Activated CD8-positive, alpha-beta memory T cell treated with anti-CD3 and anti-CD28 coated beads, Interleukin-2, amount 10 ng/mL, durations not matched to agents 7 days and 5 days (primary cell): ENCODE data around the gene FARS2. TPM values are rescaled to one million over a fixed set of nuclear protein-coding genes. Genes with fewer than 3 reads are reported as not detected.

Experiments used
- ATAC-seq: fragments of 150-1000 bp; cut with Tn5 transposase; one replicate; pipeline ENCODE4 v1.10.0; 2021; ENCODE audit warnings: moderate library complexity
- CTCF ChIA-PET: fragments of 350-600 bp; sonication (Branson Sonifier 250); formaldehyde crosslinking; loops from one replicate; lab custom pipeline; 2021; ENCODE audit warnings: antibody characterized with exemption; lab: Charles Lee
- DNase-seq: peaks from one replicate; pipeline ENCODE4 v3.0.0-alpha.2; 2020
- H3K27ac Mint-ChIP-seq: one replicate; pipeline ENCODE4 v1.8.0; 2021; ENCODE audit warnings: mild to moderate bottlenecking, mixed read lengths
- H3K27me3 Mint-ChIP-seq: one replicate; pipeline ENCODE4 v1.8.0; 2021; ENCODE audit warnings: mixed read lengths
- H3K36me3 Mint-ChIP-seq: one replicate; pipeline ENCODE4 v1.8.0; 2021; ENCODE audit warnings: mild to moderate bottlenecking, mixed read lengths
- H3K4me1 Mint-ChIP-seq: one replicate; pipeline ENCODE4 v1.8.0; 2021; ENCODE audit warnings: mixed read lengths
- H3K4me3 Mint-ChIP-seq: one replicate; pipeline ENCODE4 v1.8.0; 2021; ENCODE audit warnings: mild to moderate bottlenecking, moderate library complexity, mixed read lengths
- H3K9me3 Mint-ChIP-seq: one replicate; pipeline ENCODE4 v1.8.0; 2022; ENCODE audit warnings: low read depth, mixed read lengths
- total RNA-seq, 2 experiments: library from RNA; stranded (reverse); gene quantifications; one replicate each; pipeline ENCODE4 v1.2.3, GENCODE V29; 2021

Gene FARS2
- total RNA-seq: 10 to 100 TPM; 23.2 to 28.3 TPM

GRCh38 chr6:5260661-5261544, at the start of gene FARS2, which contains the start of gene LYRM4:
TSS of gene FARS2 (plus strand) at chr6:5261513.
TSS of gene LYRM4 (minus strand) at chr6:5260950. CDS start at chr6:5260733, 217 bp downstream.
- peaks cover 18% of the 10 kb centered on the region for H3K36me3 Mint-ChIP-seq
- peak within 1 kb of the TSS; percentile 100 for H3K27ac Mint-ChIP-seq
- H3K9me3 Mint-ChIP-seq: no peaks in the 10 kb centered on the region
- no peaks in the 10 kb centered on the region for H3K27me3 Mint-ChIP-seq
- ATAC-seq: peak; percentile 90
- DNase-seq: peak; percentile 91
- peaks cover 56% of the 10 kb centered on the region for H3K4me1 Mint-ChIP-seq
- CTCF ChIA-PET: interaction anchor here (0.7 to 3.0 kb wide), 8 partner anchors 10 to 117 kb away, joined by 3 to 12 read pairs (median 4); no protein-coding TSS in a partner anchor
- H3K4me3 Mint-ChIP-seq: peak within 1 kb of the TSS; percentile 92

- ATAC-seq (no peak), DNase-seq (no peak)
- no peaks in the 10 kb centered on the region for H3K36me3 Mint-ChIP-seq
- no peaks in the 10 kb centered on the region for H3K27me3 Mint-ChIP-seq
- no peak overlapping the region for H3K4me3 Mint-ChIP-seq
- H3K27ac Mint-ChIP-seq: no peak overlapping the region
- no peaks in the 10 kb centered on the region for H3K9me3 Mint-ChIP-seq
- CTCF ChIA-PET: interaction anchor here (1.2 to 3.8 kb wide), 3 partner anchors 11 to 90 kb away, joined by 3 to 18 read pairs (median 8); no protein-coding TSS in a partner anchor
- H3K4me1 Mint-ChIP-seq: peaks cover 9% of the 10 kb centered on the region
These were observed 47.5 kb upstream of the FARS2 start for GRCh38 chr6:5213836-5214235.

DNA sequence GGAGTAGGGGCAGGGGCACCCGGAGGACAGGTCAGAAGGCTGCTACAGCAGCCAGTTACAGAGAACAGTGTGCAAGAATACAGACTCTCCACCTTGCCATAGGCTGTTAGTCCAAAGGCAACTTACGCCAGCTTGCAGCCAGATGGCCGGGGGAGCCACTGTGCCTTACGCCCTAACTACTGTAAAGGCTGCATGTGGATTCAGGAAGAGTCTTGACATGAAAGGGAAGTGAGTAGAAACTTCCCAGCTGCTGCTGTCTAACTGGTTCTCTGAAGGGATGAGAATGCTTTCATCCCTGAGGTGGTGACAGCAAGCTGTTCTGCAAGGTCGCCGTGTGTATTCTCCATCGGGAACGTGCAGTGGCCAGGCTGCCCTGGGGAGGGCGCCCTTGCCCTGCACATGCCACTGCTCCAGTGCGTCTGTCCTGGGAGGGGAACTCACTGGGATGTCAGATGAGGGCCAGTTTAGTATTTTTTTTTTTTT, 46.7 kb upstream of the FARS2 start:
- Mint-ChIP-seq H3K36me3 (no peaks in the 10 kb centered on the region), H3K4me1 (peaks cover 9% of the 10 kb centered on the region)
- ATAC-seq: peak; percentile 45

GRCh38 chr6:5215159-5215558, 46.2 kb upstream of the FARS2 start:
- CTCF ChIA-PET: interaction anchor here (1.2 to 3.8 kb wide), 5 partner anchors 10 to 165 kb away, joined by 3 to 18 read pairs (median 8); no protein-coding TSS in a partner anchor
- DNase-seq: no peak
- ATAC-seq: no peak
- Mint-ChIP-seq H3K27me3 (no peaks in the 10 kb centered on the region), H3K9me3 (no peaks in the 10 kb centered on the region), H3K4me3 (no peak overlapping the region), H3K36me3 (no peaks in the 10 kb centered on the region), H3K27ac (peak overlapping the region; percentile 21), H3K4me1 (peaks cover 9% of the 10 kb centered on the region)

More for the DNA sequence above, 46.7 kb upstream of the FARS2 start:
- H3K4me3 Mint-ChIP-seq: no peak overlapping the region
- no peak overlapping the region for H3K27ac Mint-ChIP-seq
- DNase-seq: peak; percentile 50
- no peaks in the 10 kb centered on the region for H3K27me3 Mint-ChIP-seq
- CTCF ChIA-PET: interaction anchor here (0.6 to 3.8 kb wide), 6 partner anchors 9 to 165 kb away, joined by 3 to 18 read pairs (median 6); no protein-coding TSS in a partner anchor
- H3K9me3 Mint-ChIP-seq: no peaks in the 10 kb centered on the region

- no peak overlapping the region for H3K4me3 Mint-ChIP-seq
- H3K27ac Mint-ChIP-seq: no peak overlapping the region
- no peaks in the 10 kb centered on the region for H3K27me3 Mint-ChIP-seq
- DNase-seq (no peak), ATAC-seq (no peak)
- CTCF ChIA-PET: interaction anchor here (2.4 to 3.8 kb wide), 3 partner anchors 72 to 164 kb away, joined by 8 to 18 read pairs (median 13); no protein-coding TSS in a partner anchor
- H3K9me3 Mint-ChIP-seq: no peaks in the 10 kb centered on the region
- H3K4me1 Mint-ChIP-seq: peaks cover 9% of the 10 kb centered on the region
- no peaks in the 10 kb centered on the region for H3K36me3 Mint-ChIP-seq
These were observed 45.5 kb upstream of the FARS2 start for GRCh38 chr6:5215799-5216198.

- DNase-seq: no peak
- Mint-ChIP-seq H3K27me3 (no peaks in the 10 kb centered on the region), H3K36me3 (no peaks in the 10 kb centered on the region), H3K4me3 (no peak overlapping the region), H3K27ac (no peak overlapping the region), H3K4me1 (peaks cover 2% of the 10 kb centered on the region), H3K9me3 (no peaks in the 10 kb centered on the region)
- CTCF ChIA-PET: interaction anchor here (0.6 to 2.5 kb wide), 2 partner anchors 73 to 85 kb away, joined by 3 to 9 read pairs; no protein-coding TSS in a partner anchor
- ATAC-seq: no peak
These were observed 44.0 kb upstream of the FARS2 start for GRCh38 chr6:5217356-5217755.

GRCh38 chr6:5219011-5219691, 42.2 kb upstream of the FARS2 start:
- H3K27ac Mint-ChIP-seq: no peak overlapping the region
- DNase-seq: no peak
- CTCF ChIA-PET: interaction anchor here (0.7 to 2.5 kb wide), 3 partner anchors 76 to 92 kb away, joined by 3 to 9 read pairs (median 8); no protein-coding TSS in a partner anchor
- no peaks in the 10 kb centered on the region for H3K9me3 Mint-ChIP-seq
- H3K27me3 Mint-ChIP-seq: no peaks in the 10 kb centered on the region
- no peaks in the 10 kb centered on the region for H3K4me1 Mint-ChIP-seq
- no peak for ATAC-seq
- H3K4me3 Mint-ChIP-seq: no peak overlapping the region
- H3K36me3 Mint-ChIP-seq: no peaks in the 10 kb centered on the region

GRCh38 chr6:5220443-5220842, 40.9 kb upstream of the FARS2 start:
- CTCF ChIA-PET: interaction anchor here (1.1 to 2.5 kb wide), 4 partner anchors 13 to 83 kb away, joined by 3 to 8 read pairs (median 4); no protein-coding TSS in a partner anchor
- Mint-ChIP-seq H3K4me3 (no peak overlapping the region), H3K27ac (no peak overlapping the region), H3K36me3 (no peaks in the 10 kb centered on the region), H3K9me3 (no peaks in the 10 kb centered on the region), H3K4me1 (no peaks in the 10 kb centered on the region), H3K27me3 (no peaks in the 10 kb centered on the region)
- no peak for DNase-seq
- no peak for ATAC-seq

GRCh38 chr6:5223309-5223708, 38.0 kb upstream of the FARS2 start:
- no peak overlapping the region for H3K27ac Mint-ChIP-seq
- CTCF ChIA-PET: interaction anchor here (1.0 kb wide), 1 partner anchor 11 kb away, joined by 3 read pairs; no protein-coding TSS in a partner anchor
- H3K36me3 Mint-ChIP-seq: peaks cover 4% of the 10 kb centered on the region
- no peaks in the 10 kb centered on the region for H3K9me3 Mint-ChIP-seq
- no peak overlapping the region for H3K4me3 Mint-ChIP-seq
- H3K4me1 Mint-ChIP-seq: no peaks in the 10 kb centered on the region
- H3K27me3 Mint-ChIP-seq: no peaks in the 10 kb centered on the region
- DNase-seq: no peak
- ATAC-seq: no peak

GRCh38 chr6:5229356-5229755, 32.0 kb upstream of the FARS2 start:
- Mint-ChIP-seq H3K36me3 (peaks cover 4% of the 10 kb centered on the region), H3K4me1 (peaks cover 17% of the 10 kb centered on the region), H3K27ac (no peak overlapping the region), H3K4me3 (no peak overlapping the region), H3K9me3 (no peaks in the 10 kb centered on the region), H3K27me3 (no peaks in the 10 kb centered on the region)
- CTCF ChIA-PET: interaction anchor here (2.7 kb wide), 1 partner anchor 86 kb away, joined by 9 read pairs; no protein-coding TSS in a partner anchor
- ATAC-seq (no peak), DNase-seq (no peak)

- no peaks in the 10 kb centered on the region for H3K9me3 Mint-ChIP-seq
- no peak overlapping the region for H3K27ac Mint-ChIP-seq
- CTCF ChIA-PET: interaction anchor here (0.9 to 2.7 kb wide), 3 partner anchors 18 to 86 kb away, joined by 3 to 9 read pairs (median 4); no protein-coding TSS in a partner anchor
- no peaks in the 10 kb centered on the region for H3K27me3 Mint-ChIP-seq
- H3K36me3 Mint-ChIP-seq: peaks cover 4% of the 10 kb centered on the region
- no peak overlapping the region for H3K4me3 Mint-ChIP-seq
- H3K4me1 Mint-ChIP-seq: peaks cover 17% of the 10 kb centered on the region
- ATAC-seq: no peak
- no peak for DNase-seq
These were observed 31.2 kb upstream of the FARS2 start for GRCh38 chr6:5230081-5230480.

DNA sequence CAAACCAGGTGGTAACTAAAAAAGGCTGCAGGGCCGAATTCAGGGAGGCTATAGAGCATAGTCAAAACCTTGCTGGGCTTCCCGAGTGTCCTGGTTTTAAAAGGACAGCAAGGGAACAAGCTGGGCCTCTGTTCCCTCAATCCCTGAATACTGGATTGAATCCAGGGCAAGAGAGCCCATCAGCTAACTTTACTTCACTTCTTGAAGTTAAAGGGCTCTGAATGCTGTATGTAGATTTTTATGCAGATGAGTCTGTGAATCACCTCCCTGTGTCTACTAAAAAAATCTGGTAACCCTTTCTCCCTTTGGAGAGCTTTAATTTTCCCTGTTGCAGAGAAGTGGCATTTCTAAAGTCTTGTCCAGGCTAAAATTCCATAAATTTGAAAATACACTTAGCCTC, 30.0 kb upstream of the FARS2 start:
- H3K27ac Mint-ChIP-seq: no peak overlapping the region
- no peak overlapping the region for H3K4me3 Mint-ChIP-seq
- ATAC-seq (no peak), DNase-seq (no peak)
- H3K9me3 Mint-ChIP-seq: no peaks in the 10 kb centered on the region
- CTCF ChIA-PET: interaction anchor here (1.1 kb wide), 1 partner anchor 136 kb away, joined by 3 read pairs; no protein-coding TSS in a partner anchor
- H3K27me3 Mint-ChIP-seq: no peaks in the 10 kb centered on the region
- H3K36me3 Mint-ChIP-seq: peaks cover 5% of the 10 kb centered on the region
- H3K4me1 Mint-ChIP-seq: peaks cover 17% of the 10 kb centered on the region
